ENCODE results near the gene CLN6. TPM values are rescaled to one million over a fixed set of nuclear protein-coding genes. Genes with fewer than 3 reads are reported as not detected.

CLN6 gene
- total RNA-seq, 3 donors from 2014 or later, result 20.1 to 39.2 (median 31.0) TPM

DNA sequence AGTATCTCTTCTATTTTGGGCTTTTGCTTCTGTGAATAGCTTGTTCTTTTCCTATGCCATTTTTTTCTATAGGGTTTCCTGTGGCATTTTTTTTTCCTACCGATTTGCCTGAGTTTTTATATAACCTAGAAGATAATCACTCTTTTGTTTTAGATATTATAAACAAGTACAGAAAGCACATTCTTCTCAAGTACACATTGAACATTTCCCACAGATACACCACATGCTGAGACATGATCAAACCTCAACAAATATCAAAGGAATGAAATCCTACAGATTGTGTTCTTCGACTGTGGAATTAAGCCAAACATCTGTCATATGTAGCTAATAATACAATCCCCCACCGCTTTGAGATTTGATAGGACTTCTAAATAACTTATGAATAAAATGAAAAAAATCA lies 38.9 kb upstream of the CLN6 start:
- no peaks in the 10 kb centered on the region for H3K4me1 ChIP-seq (ENCODE audit: low read depth)
- H3K9me3 ChIP-seq, result no peaks in the 10 kb centered on the region
- intact Hi-C loops (cut with DNase I, micrococcal nuclease), result no loop called here
- TF ChIP-seq, protein P1, sequence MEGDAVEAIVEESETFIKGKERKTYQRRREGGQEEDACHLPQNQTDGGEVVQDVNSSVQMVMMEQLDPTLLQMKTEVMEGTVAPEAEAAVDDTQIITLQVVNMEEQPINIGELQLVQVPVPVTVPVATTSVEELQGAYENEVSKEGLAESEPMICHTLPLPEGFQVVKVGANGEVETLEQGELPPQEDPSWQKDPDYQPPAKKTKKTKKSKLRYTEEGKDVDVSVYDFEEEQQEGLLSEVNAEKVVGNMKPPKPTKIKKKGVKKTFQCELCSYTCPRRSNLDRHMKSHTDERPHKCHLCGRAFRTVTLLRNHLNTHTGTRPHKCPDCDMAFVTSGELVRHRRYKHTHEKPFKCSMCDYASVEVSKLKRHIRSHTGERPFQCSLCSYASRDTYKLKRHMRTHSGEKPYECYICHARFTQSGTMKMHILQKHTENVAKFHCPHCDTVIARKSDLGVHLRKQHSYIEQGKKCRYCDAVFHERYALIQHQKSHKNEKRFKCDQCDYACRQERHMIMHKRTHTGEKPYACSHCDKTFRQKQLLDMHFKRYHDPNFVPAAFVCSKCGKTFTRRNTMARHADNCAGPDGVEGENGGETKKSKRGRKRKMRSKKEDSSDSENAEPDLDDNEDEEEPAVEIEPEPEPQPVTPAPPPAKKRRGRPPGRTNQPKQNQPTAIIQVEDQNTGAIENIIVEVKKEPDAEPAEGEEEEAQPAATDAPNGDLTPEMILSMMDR (IDR thresholded peaks at IDR 0.05), result no peak
- no peak for DNase-seq
- no peak overlapping the region for H3K4me3 ChIP-seq
- no peaks in the 10 kb centered on the region for H3K36me3 ChIP-seq (ENCODE audit: low read depth)
- no peak for ATAC-seq

DNA sequence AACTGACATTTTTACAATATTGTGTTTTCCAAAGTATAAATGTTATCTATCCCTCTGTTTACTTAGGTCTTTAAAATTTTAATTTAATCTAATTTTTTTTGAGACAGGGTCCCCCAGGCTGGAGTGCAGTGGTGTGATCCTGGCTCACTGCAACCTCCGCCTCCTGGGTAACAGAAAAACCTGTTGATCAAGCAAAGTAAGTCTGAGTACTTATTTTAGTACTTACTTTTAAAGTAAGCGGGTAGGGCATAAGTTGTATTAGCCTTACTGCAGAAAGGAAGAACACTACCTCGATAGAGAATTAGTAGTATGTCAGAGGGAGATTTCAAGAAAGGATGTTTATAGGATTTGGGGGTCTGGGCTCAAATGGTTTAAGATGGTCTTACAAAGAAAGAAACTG lies 36.1 kb upstream of the CLN6 start:
- TF ChIP-seq, protein P1 (IDR thresholded peaks at IDR 0.05), result no peak
- Histone ChIP-seq H3K9me3 (no peaks in the 10 kb centered on the region), H3K4me3 (no peak overlapping the region), H3K36me3 (ENCODE audit: low read depth) (no peaks in the 10 kb centered on the region), H3K4me1 (ENCODE audit: low read depth) (no peaks in the 10 kb centered on the region)
- DNase-seq (no peak), ATAC-seq (no peak)
- intact Hi-C loops (cut with DNase I, micrococcal nuclease), result no loop called here

DNA sequence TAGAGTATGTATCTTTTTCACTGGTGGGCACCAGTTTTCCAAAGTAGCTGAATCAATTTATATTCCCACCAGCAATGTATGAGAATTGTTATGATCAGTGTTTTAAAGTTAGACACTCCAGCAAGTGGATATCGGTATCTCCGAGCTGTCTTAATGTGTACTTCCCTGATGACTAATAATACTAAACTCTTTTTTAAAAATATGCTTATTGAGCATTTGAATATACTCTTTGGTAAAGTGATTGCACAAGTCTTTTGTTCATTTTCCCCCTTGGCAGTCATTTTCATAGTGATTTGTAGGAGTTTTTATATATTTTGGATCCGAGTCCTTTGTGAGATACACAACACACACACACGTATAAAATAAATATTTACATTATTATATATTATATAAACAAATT lies 35.6 kb upstream of the CLN6 start:
- H3K4me3 ChIP-seq, result no peak overlapping the region
- intact Hi-C loops (cut with DNase I, micrococcal nuclease), result no loop called here
- TF ChIP-seq, protein P1 (IDR thresholded peaks at IDR 0.05), result no peak
- DNase-seq (no peak), ATAC-seq (no peak)
- H3K4me1 ChIP-seq (ENCODE audit: low read depth), result no peaks in the 10 kb centered on the region
- no peaks in the 10 kb centered on the region for H3K36me3 ChIP-seq (ENCODE audit: low read depth)
- no peaks in the 10 kb centered on the region for H3K9me3 ChIP-seq

DNA sequence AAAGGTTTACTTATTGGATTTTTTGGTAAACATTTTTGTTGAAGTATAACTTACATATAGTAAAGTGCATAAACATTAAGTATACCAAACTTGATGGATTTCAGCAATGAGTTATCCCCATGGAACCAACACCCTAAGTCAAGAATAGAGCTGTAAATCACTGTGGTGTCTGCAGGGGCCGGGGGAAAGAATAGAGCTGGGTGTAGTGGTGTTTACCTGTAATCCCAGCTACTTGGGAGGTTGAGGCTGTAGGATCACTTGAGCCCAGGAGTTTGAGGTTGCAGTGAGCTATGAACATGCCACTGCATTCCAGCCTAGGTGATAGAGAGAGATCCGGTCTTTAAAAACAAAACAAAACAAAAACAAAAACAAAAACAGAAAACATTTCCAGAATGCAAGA lies 34.8 kb upstream of the CLN6 start:
- H3K36me3 ChIP-seq (ENCODE audit: low read depth), result no peaks in the 10 kb centered on the region
- TF ChIP-seq, protein P1 (IDR thresholded peaks at IDR 0.05), result no peak
- intact Hi-C loops (cut with DNase I, micrococcal nuclease), result no loop called here
- H3K4me1 ChIP-seq (ENCODE audit: low read depth), result no peaks in the 10 kb centered on the region
- ATAC-seq (no peak), DNase-seq (no peak)
- H3K4me3 ChIP-seq, result no peak overlapping the region
- H3K9me3 ChIP-seq, result no peaks in the 10 kb centered on the region

DNA sequence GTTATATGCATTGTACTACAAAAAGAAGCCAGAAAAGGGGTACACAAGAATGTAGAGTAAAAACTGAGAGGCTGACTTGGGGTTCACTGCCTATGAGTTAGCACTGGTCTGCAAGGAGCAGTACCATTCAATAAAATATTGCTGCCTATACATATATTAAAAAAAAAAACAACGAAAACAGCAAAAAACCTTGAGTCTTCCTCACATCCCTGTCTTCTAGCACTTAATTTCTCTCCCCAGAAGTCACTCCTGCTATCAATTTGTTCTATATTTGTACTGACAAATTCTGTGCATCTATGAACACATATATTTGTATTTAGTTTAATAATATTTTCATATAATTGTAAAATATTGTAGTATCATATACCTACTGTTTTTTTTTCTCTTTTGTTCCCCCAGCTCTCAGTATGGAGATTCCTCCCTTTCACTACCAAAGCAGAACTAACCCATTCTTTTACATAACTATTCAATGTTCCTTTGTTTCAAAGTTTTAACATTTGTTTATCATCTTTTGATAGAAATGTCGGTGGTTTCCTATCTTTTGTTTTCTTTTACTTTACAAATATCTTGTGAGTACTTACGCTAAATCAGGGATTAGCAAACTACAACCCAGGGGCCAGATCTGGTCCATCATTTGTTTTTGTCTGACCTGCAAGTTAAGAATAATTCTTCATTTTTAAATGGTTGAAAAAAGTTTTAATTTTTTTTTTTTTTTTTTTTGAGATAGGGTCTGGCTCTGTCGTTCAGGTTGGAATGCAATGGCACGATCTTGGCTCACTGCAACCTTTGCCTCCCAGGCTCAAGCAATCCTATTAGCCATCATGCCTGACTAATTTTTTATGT lies 33.2 kb upstream of the CLN6 start:
- Histone ChIP-seq H3K4me1 (ENCODE audit: low read depth) (no peaks in the 10 kb centered on the region), H3K4me3 (no peak overlapping the region), H3K36me3 (ENCODE audit: low read depth) (no peaks in the 10 kb centered on the region), H3K9me3 (no peaks in the 10 kb centered on the region)
- ATAC-seq (no peak), DNase-seq (no peak)
- TF ChIP-seq, protein P1 (IDR thresholded peaks at IDR 0.05), result no peak
- intact Hi-C loops (cut with DNase I, micrococcal nuclease), result no loop called here

Measured in mucosa of descending colon (tissue), 3 donors.